ENCODE data around the gene TLR6.

The TLR6 gene

GRCh38 chr4:38774181-38774955 lies 82.2 kb downstream of the TLR6 start:
- TF ChIP-seq CTCF (IDR thresholded peaks at IDR 0.05; ENCODE audit: control extremely low read depth, extremely low read depth, low read depth, missing control alignments), result no peak
- DNase-seq (ENCODE audit: extremely low spot score), result no peak
- CTCF ChIA-PET, result interaction anchor here (1.1 to 6.8 kb wide), 5 partner anchors 7 to 29 kb away, joined by 6 to 71 read pairs (median 9); partner anchors contain the start of genes TLR1 and TLR10
- POLR2A ChIA-PET, result no interaction called here

Measured in GM10248 (cell line).